Epithelial cell of alveolus of lung (primary cell): ENCODE measurements around the gene EBLN2. TPM values are rescaled to one million over a fixed set of nuclear protein-coding genes. Genes with fewer than 3 reads are reported as not detected.

Experiments
- total RNA-seq: library from RNA; depleted of rRNA; stranded (reverse); fragments of >200 nt; gene quantifications from 2 replicates; pipeline ENCODE4 v1.2.1, GENCODE V29; 2015

EBLN2 gene
- 1.2 and 2.7 TPM in 2 replicates for total RNA-seq

DNA sequence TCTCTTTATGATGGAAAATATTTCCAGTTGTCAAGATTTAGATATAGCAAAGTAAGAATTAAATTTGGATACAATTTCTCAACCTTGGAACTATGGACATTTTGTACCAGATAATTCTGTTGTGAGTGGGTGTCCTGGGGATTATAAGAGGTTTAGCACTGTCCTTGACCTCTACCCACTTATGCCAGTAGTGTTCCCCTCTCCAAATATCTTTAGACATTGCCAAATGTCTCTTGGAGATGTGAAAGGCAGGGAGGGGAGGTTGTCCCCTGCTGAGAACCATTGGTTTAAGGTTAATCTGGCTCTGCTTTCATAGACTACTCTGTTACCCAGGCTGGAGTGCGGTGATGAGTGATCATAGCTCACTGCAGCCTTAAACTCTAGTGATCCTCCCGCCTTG, at the start of gene EBLN2:
EBLN2 (plus strand) TSS at position 244 of the 400 bp plus-strand sequence. CDS start 423 bp downstream, outside the sequence.

Other genes with a start within 250 kb of the EBLN2 start
- gene SHQ1, start 213.2 kb upstream of the EBLN2 start, total RNA-seq, result 14.9 and 15.6 TPM in 2 replicates
- gene GXYLT2, start 173.6 kb upstream of the EBLN2 start, total RNA-seq, result 29.0 and 33.0 TPM in 2 replicates
- gene PPP4R2, start 64.8 kb upstream of the EBLN2 start, total RNA-seq, result 38.7 and 40.5 TPM in 2 replicates